Neural progenitor cell (in vitro differentiated cells): Measurements from ENCODE around the gene POLH. TPM values are rescaled to one million over a fixed set of nuclear protein-coding genes. Genes with fewer than 3 reads are reported as not detected.

ENCODE experiments used
- DNase-seq: peaks from one replicate; pipeline ENCODE4 v3.0.0-alpha.2; 2016; ENCODE audit warnings: low spot score
- H2AFZ ChIP-seq: fragments of 200-600 bp; sonication (generic); replicated peaks from 2 replicates; pipeline ENCODE4 v1.6.1; 2016; ENCODE audit warnings: antibody characterized with exemption
- H3F3A ChIP-seq: fragments of 200-600 bp; sonication (generic); 2 replicates; pipeline ENCODE4 v1.6.1; 2016; ENCODE audit warnings: antibody characterized with exemption, low read depth
- H3K27ac ChIP-seq: fragments of 200-600 bp; sonication (generic); 2 replicates; pipeline ENCODE4 v1.5.1; 2016; ENCODE audit warnings: mild to moderate bottlenecking
- H3K27me3 ChIP-seq: fragments of 200-600 bp; sonication (generic); 2 replicates; pipeline ENCODE4 v1.6.1; 2016; ENCODE audit warnings: mild to moderate bottlenecking, moderate library complexity
- H3K36me3 ChIP-seq: fragments of 200-600 bp; sonication (generic); 2 replicates; pipeline ENCODE4 v1.5.1; 2016
- H3K4me1 ChIP-seq: fragments of 200-600 bp; sonication (generic); 2 replicates; pipeline ENCODE4 v1.6.1; 2016; ENCODE audit warnings: mixed run types
- H3K4me2 ChIP-seq: fragments of 200-600 bp; sonication (generic); 2 replicates; pipeline ENCODE4 v1.6.1; 2016
- H3K4me3 ChIP-seq: fragments of 200-600 bp; sonication (generic); 2 replicates; pipeline ENCODE4 v1.5.1; 2016
- H3K79me2 ChIP-seq: fragments of 200-600 bp; sonication (generic); 2 replicates; pipeline ENCODE4 v1.6.1; 2016; ENCODE audit warnings: low read depth
- H3K9ac ChIP-seq: fragments of 200-600 bp; sonication (generic); 2 replicates; pipeline ENCODE4 v1.6.1; 2016
- H3K9me3 ChIP-seq: fragments of 200-600 bp; sonication (generic); 2 replicates; pipeline ENCODE4 v1.5.1; 2016; ENCODE audit warnings: low read depth
- H4K20me1 ChIP-seq: fragments of 200-600 bp; sonication (generic); 2 replicates; pipeline ENCODE4 v1.6.1; 2016; ENCODE audit warnings: low read depth
- H3K27ac Mint-ChIP-seq: 3 replicates; pipeline ENCODE4 v1.8.0; 2021; ENCODE audit warnings: mixed read lengths
- H3K27me3 Mint-ChIP-seq: 2 replicates; pipeline ENCODE4 v1.8.0; 2022; ENCODE audit warnings: low read depth, mild to moderate bottlenecking, inconsistent platforms, moderate library complexity, mixed read lengths; ENCODE audit not compliant: insufficient read depth
- H3K36me3 Mint-ChIP-seq: 3 replicates; pipeline ENCODE4 v1.8.0; 2021; ENCODE audit warnings: mixed read lengths
- H3K4me1 Mint-ChIP-seq: 3 replicates; pipeline ENCODE4 v1.8.0; 2021; ENCODE audit warnings: mixed read lengths
- H3K4me3 Mint-ChIP-seq: 3 replicates; pipeline ENCODE4 v1.8.0; 2021; ENCODE audit warnings: mild to moderate bottlenecking, moderate library complexity, mixed read lengths
- H3K9me3 Mint-ChIP-seq: 3 replicates; pipeline ENCODE4 v1.8.0; 2020; ENCODE audit warnings: mixed read lengths
- CTCF ChIP-seq: fragments of 200-600 bp; sonication (generic); IDR thresholded peaks from 2 replicates; pipeline ENCODE4 v1.5.1; 2017; ENCODE audit warnings: antibody characterized with exemption, mild to moderate bottlenecking
- EZH2 ChIP-seq: fragments of 200-600 bp; sonication (generic); IDR thresholded peaks from 2 replicates; pipeline ENCODE4 v1.6.1; 2017; ENCODE audit warnings: antibody characterized with exemption, mild to moderate bottlenecking, moderate library complexity
- EZH2phosphoT487 ChIP-seq: fragments of 200-600 bp; sonication (generic); IDR thresholded peaks from 2 replicates; pipeline ENCODE4 v1.6.1; 2017; ENCODE audit warnings: antibody characterized with exemption
- total RNA-seq: library from RNA; depleted of rRNA; stranded (reverse); fragments of >200 nt; gene quantifications from 2 replicates; pipeline ENCODE4 v1.2.3, GENCODE V29; 2015; ENCODE audit warnings: low replicate concordance

Gene POLH
- total RNA-seq, 1 donor from 2014 or later: 17.0 TPM

- peaks cover 20% of the 10 kb centered on the region for H3K4me1 ChIP-seq
- peak overlapping the region; percentile 95 for H3K4me2 ChIP-seq
- peak overlapping the region; percentile 99 for H3K4me3 Mint-ChIP-seq
- DNase-seq: peak; percentile 73
- peak overlapping the region; percentile 66 for H3K27ac ChIP-seq
- peak overlapping the region; percentile 89 for H2AFZ ChIP-seq
- TF ChIP-seq EZH2phosphoT487: no peak
- TF ChIP-seq EZH2: no peak
- no peak for TF ChIP-seq CTCF
- peaks cover 34% of the 10 kb centered on the region for H3K4me1 Mint-ChIP-seq
- no peaks in the 10 kb centered on the region for H3K9me3 ChIP-seq
- H3K36me3 ChIP-seq: peaks cover 21% of the 10 kb centered on the region
- H3K36me3 Mint-ChIP-seq: peaks cover 11% of the 10 kb centered on the region
- H3K4me3 ChIP-seq: peak overlapping the region; percentile 84
- H3K79me2 ChIP-seq: peaks cover 80% of the 10 kb centered on the region
- H3K27me3 ChIP-seq: no peaks in the 10 kb centered on the region
- peak overlapping the region; percentile 1 for H3K27ac Mint-ChIP-seq
- peaks cover 12% of the 10 kb centered on the region for H4K20me1 ChIP-seq
- H3K9me3 Mint-ChIP-seq: no peaks in the 10 kb centered on the region
- H3K9ac ChIP-seq: peak overlapping the region; percentile 42
- H3F3A ChIP-seq: peaks cover 30% of the 10 kb centered on the region
- peaks cover 2% of the 10 kb centered on the region for H3K27me3 Mint-ChIP-seq
These were observed 747 bp upstream of the POLH start for GRCh38 chr6:43575105-43575771.

DNA sequence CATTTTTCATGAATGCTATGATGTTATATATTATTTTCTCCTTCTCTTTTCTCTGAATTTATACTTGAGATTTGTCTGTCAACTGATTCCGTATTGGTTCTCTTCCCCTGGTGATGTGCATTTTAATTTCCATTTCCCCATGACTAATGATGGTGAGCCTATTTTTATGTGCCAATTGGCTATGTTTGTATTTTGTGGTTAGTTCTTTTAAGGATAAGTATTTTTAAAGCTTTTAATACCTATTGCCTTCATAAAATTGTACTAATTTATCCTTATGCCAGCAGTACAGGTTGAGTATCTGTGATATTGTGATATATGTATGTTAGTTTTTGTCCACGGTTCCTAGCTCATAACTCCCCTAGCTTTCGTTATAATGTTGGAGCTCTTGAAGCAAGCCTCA is 2.8 kb downstream of the POLH start:
- peaks cover 9% of the 10 kb centered on the region for H4K20me1 ChIP-seq
- Mint-ChIP-seq H3K27me3 (peaks cover 2% of the 10 kb centered on the region), H3K9me3 (peaks cover 2% of the 10 kb centered on the region), H3K27ac (peak overlapping the region; percentile 29), H3K4me1 (peaks cover 34% of the 10 kb centered on the region), H3K36me3 (peaks cover 10% of the 10 kb centered on the region), H3K4me3 (peak overlapping the region; percentile 21)
- no peaks in the 10 kb centered on the region for H3K27me3 ChIP-seq
- H3K4me2 ChIP-seq: no peak overlapping the region
- TF ChIP-seq EZH2: no peak
- no peak for TF ChIP-seq CTCF
- no peak for TF ChIP-seq EZH2phosphoT487
- H2AFZ ChIP-seq: no peak overlapping the region
- H3K9ac ChIP-seq: no peak overlapping the region
- H3K4me1 ChIP-seq: peaks cover 20% of the 10 kb centered on the region
- no peaks in the 10 kb centered on the region for H3K9me3 ChIP-seq
- H3K36me3 ChIP-seq: no peaks in the 10 kb centered on the region
- peaks cover 63% of the 10 kb centered on the region for H3K79me2 ChIP-seq
- H3F3A ChIP-seq: peaks cover 30% of the 10 kb centered on the region
- no peak overlapping the region for H3K27ac ChIP-seq
- DNase-seq: no peak
- H3K4me3 ChIP-seq: no peak overlapping the region

DNA sequence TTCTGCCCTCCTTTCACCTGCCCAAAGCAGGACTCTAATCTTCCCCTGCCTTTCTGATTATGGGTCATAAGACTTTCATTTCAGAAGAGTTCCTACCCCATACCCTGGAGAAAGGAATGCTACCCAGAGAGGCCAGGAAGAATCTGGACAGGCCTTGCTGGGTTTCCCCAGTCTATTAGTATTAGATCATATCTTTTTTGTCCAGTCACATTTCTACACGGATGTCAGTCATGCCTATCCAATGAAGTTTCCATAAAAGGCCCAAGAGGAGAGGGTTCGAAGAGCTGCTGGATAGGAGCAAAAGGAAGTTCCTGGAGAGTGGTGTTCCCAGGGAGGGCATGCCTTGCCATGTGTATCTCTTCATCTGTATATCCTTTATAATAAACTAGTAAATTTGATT is 3.2 kb downstream of the POLH start:
- Mint-ChIP-seq H3K27ac (peak overlapping the region; percentile 29), H3K4me3 (peak overlapping the region; percentile 21), H3K9me3 (peaks cover 2% of the 10 kb centered on the region), H3K27me3 (peaks cover 2% of the 10 kb centered on the region), H3K36me3 (peaks cover 13% of the 10 kb centered on the region), H3K4me1 (peaks cover 34% of the 10 kb centered on the region)
- TF ChIP-seq EZH2 (no peak), CTCF (no peak), EZH2phosphoT487 (no peak)
- Histone ChIP-seq H3F3A (peaks cover 30% of the 10 kb centered on the region), H3K27ac (no peak overlapping the region), H3K9me3 (no peaks in the 10 kb centered on the region), H4K20me1 (peaks cover 9% of the 10 kb centered on the region), H3K4me2 (no peak overlapping the region), H2AFZ (no peak overlapping the region), H3K36me3 (no peaks in the 10 kb centered on the region), H3K4me3 (no peak overlapping the region), H3K79me2 (peaks cover 59% of the 10 kb centered on the region), H3K9ac (no peak overlapping the region), H3K27me3 (no peaks in the 10 kb centered on the region), H3K4me1 (peaks cover 18% of the 10 kb centered on the region)
- DNase-seq: no peak
